ENCODE measurements around the gene EIF5B.
"Not testable (repeated sequence)": the region's sequence is repeated elsewhere in the genome, so short reads cannot be mapped to it uniquely, and the experiment has no call there.

DNA sequence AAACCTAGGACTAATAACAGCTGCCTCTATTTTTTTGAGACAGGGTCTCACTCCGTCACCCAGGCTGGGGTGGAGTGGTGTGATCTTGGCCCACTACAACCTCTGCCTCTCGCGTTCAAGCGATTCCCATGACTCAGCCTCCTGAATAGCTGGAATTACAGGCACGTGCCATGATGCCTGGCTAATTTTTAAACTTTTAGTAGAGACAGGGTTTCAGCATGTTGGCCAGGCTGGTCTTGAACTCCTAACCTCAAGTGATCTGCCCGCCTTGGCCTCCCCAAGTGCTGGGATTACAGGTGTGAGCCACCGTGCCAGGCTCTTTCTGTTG lies 19.4 kb upstream of the EIF5B start:
- TF ChIP-seq POLR2AphosphoS5, POLR2A (IDR thresholded peaks at IDR 0.05): not testable (repeated sequence)

Data from breast epithelium (tissue), 3 donors.